HEK293 (cell line): ENCODE data around the gene DCAF6.

ENCODE experiments used
- CTCF ChIA-PET: fragments of 350-600 bp; formaldehyde crosslinking; extraction: SDS; loops from one replicate; lab custom pipeline; 2021; ENCODE audit warnings: antibody characterized with exemption; lab: Yijun Ruan, JAX
- POLR2A ChIA-PET: fragments of 300-600 bp; formaldehyde crosslinking; extraction: SDS; loops from one replicate; lab custom pipeline; 2020; ENCODE audit warnings: antibody characterized with exemption, inconsistent platforms; lab: Yijun Ruan, JAX
- H3K27ac ChIP-seq: fragments of 200-500 bp; sonication (Bioruptor generic); 2 replicates; pipeline ENCODE4 v1.5.1; 2014; ENCODE audit warnings: low read depth, low read length, control low read depth, inconsistent platforms; ENCODE audit errors: extremely low read depth
- H3K36me3 ChIP-seq, 2 experiments: fragments of 200-500 bp in 1 of 2; sonication (Bioruptor generic) in 1 of 2; 1 replicate in 1 of 2; 2 replicates in 1 of 2; pipeline ENCODE4 v1.5.1; 2014 to 2017; ENCODE audit warnings: inconsistent platforms in 2 of 2, low read length in 2 of 2; ENCODE audit not compliant: control insufficient read depth in 2 of 2, insufficient read depth in 1 of 2
- H3K4me1 ChIP-seq: fragments of 200-500 bp; sonication (Bioruptor generic); 2 replicates; pipeline ENCODE4 v1.5.1; 2014; ENCODE audit warnings: mild to moderate bottlenecking, low read length, inconsistent platforms; ENCODE audit not compliant: control insufficient read depth, insufficient read depth
- H3K4me3 ChIP-seq: 2 replicates; pipeline ENCODE4 v1.5.1; 2011; ENCODE audit warnings: low read depth, mild to moderate bottlenecking, control low read depth, low read length, moderate library complexity
- H3K9me3 ChIP-seq: fragments of 200-500 bp; sonication (Bioruptor generic); 2 replicates; pipeline ENCODE4 v1.5.1; 2014; ENCODE audit warnings: low read depth, low read length, inconsistent platforms; ENCODE audit not compliant: control insufficient read depth, insufficient read depth
- BCL11A ChIP-seq: fragments of 450-650 bp; formaldehyde crosslinking; IDR thresholded peaks from 2 replicates; pipeline ENCODE4 v1.5.1; 2016; ENCODE audit warnings: low read depth, missing biosample characterization, missing genetic modification characterization
- GLI2 ChIP-seq: fragments of 450-650 bp; formaldehyde crosslinking; IDR thresholded peaks from 2 replicates; pipeline ENCODE4; 2017; ENCODE audit warnings: missing biosample characterization, missing genetic modification characterization, low read depth, borderline replicate concordance
- GLIS2 ChIP-seq: fragments of 450-650 bp; formaldehyde crosslinking; IDR thresholded peaks from 2 replicates; pipeline ENCODE4 v1.5.1; 2016; ENCODE audit warnings: missing biosample characterization, missing genetic modification characterization
- KLF1 ChIP-seq: fragments of 450-650 bp; formaldehyde crosslinking; IDR thresholded peaks from 2 replicates; pipeline ENCODE4 v1.5.1; 2016; ENCODE audit warnings: missing biosample characterization, missing genetic modification characterization
- KLF10 ChIP-seq: fragments of 450-650 bp; IDR thresholded peaks from 2 replicates; pipeline ENCODE4 v1.5.1; 2018; ENCODE audit warnings: missing biosample characterization, mild to moderate bottlenecking, missing genetic modification characterization
- KLF16 ChIP-seq: fragments of 450-650 bp; formaldehyde crosslinking; IDR thresholded peaks from 2 replicates; pipeline ENCODE4 v1.5.1; 2017; ENCODE audit warnings: missing biosample characterization, missing genetic modification characterization
- RBAK ChIP-seq: fragments of 450-650 bp; formaldehyde crosslinking; IDR thresholded peaks from 2 replicates; pipeline ENCODE4 v1.5.1; 2016; ENCODE audit warnings: missing biosample characterization, missing genetic modification characterization
- SCRT1 ChIP-seq: fragments of 450-650 bp; formaldehyde crosslinking; IDR thresholded peaks from 2 replicates; pipeline ENCODE4 v1.5.1; 2016; ENCODE audit warnings: missing biosample characterization, missing genetic modification characterization, borderline replicate concordance
- SP3 ChIP-seq: fragments of 450-650 bp; formaldehyde crosslinking; IDR thresholded peaks from 2 replicates; pipeline ENCODE4 v1.5.1; 2016; ENCODE audit warnings: missing biosample characterization, missing genetic modification characterization
- YY1 ChIP-seq: fragments of 450-650 bp; formaldehyde crosslinking; IDR thresholded peaks from 2 replicates; pipeline ENCODE4 v1.5.1; 2018; ENCODE audit warnings: missing biosample characterization, missing genetic modification characterization
- ZBTB17 ChIP-seq: fragments of 450-650 bp; formaldehyde crosslinking; IDR thresholded peaks from 2 replicates; pipeline ENCODE4 v1.5.1; 2016; ENCODE audit warnings: missing biosample characterization, missing genetic modification characterization
- ZBTB8A ChIP-seq: fragments of 450-650 bp; formaldehyde crosslinking; IDR thresholded peaks from 2 replicates; pipeline ENCODE4 v1.5.1; 2016; ENCODE audit warnings: missing biosample characterization, missing genetic modification characterization
- ZEB2 ChIP-seq: fragments of 450-650 bp; formaldehyde crosslinking; IDR thresholded peaks from 2 replicates; pipeline ENCODE4 v1.5.1; 2016; ENCODE audit warnings: missing biosample characterization, missing genetic modification characterization
- ZFP41 ChIP-seq: fragments of 450-650 bp; formaldehyde crosslinking; IDR thresholded peaks from 2 replicates; pipeline ENCODE4 v1.5.1; 2016; ENCODE audit warnings: missing biosample characterization, missing genetic modification characterization, borderline replicate concordance
- ZIC2 ChIP-seq: fragments of 450-650 bp; formaldehyde crosslinking; IDR thresholded peaks from 2 replicates; pipeline ENCODE4 v1.5.1; 2016; ENCODE audit warnings: missing biosample characterization, missing genetic modification characterization
- ZNF292 ChIP-seq: fragments of 450-650 bp; formaldehyde crosslinking; IDR thresholded peaks from 2 replicates; pipeline ENCODE4 v1.5.1; 2016; ENCODE audit warnings: low read depth, missing biosample characterization, missing genetic modification characterization, borderline replicate concordance
- ZNF335 ChIP-seq: fragments of 450-650 bp; formaldehyde crosslinking; conservative IDR thresholded peaks from 2 replicates; pipeline ENCODE4 v1.5.1; 2016; ENCODE audit warnings: missing biosample characterization, missing genetic modification characterization
- ZNF341 ChIP-seq: fragments of 450-650 bp; formaldehyde crosslinking; IDR thresholded peaks from 2 replicates; pipeline ENCODE4; 2016; ENCODE audit warnings: low read depth, missing biosample characterization, missing genetic modification characterization
- ZNF561 ChIP-seq: fragments of 450-650 bp; IDR thresholded peaks from 2 replicates; pipeline ENCODE4 v1.5.1; 2018; ENCODE audit warnings: missing biosample characterization, missing genetic modification characterization, borderline replicate concordance
- ZNF571 ChIP-seq: fragments of 450-650 bp; formaldehyde crosslinking; IDR thresholded peaks from 2 replicates; pipeline ENCODE4 v1.5.0; 2017; ENCODE audit warnings: missing biosample characterization, missing genetic modification characterization
- ZNF660 ChIP-seq: fragments of 450-650 bp; IDR thresholded peaks from 2 replicates; pipeline ENCODE4 v1.5.1; 2018; ENCODE audit warnings: missing biosample characterization, mild to moderate bottlenecking, missing genetic modification characterization
- ZNF664 ChIP-seq: fragments of 450-650 bp; formaldehyde crosslinking; IDR thresholded peaks from 2 replicates; pipeline ENCODE4 v1.5.1; 2016; ENCODE audit warnings: missing biosample characterization, missing genetic modification characterization
- ZNF677 ChIP-seq: fragments of 450-650 bp; IDR thresholded peaks from 2 replicates; pipeline ENCODE4 v1.5.0; 2018; ENCODE audit warnings: missing biosample characterization, mild to moderate bottlenecking, missing genetic modification characterization, moderate library complexity
- ZNF701 ChIP-seq: fragments of 450-650 bp; formaldehyde crosslinking; IDR thresholded peaks from 2 replicates; pipeline ENCODE4 v1.5.1; 2016; ENCODE audit warnings: missing biosample characterization, missing genetic modification characterization
- ZNF792 ChIP-seq: fragments of 450-650 bp; formaldehyde crosslinking; IDR thresholded peaks from 2 replicates; pipeline ENCODE4 v1.5.1; 2016; ENCODE audit warnings: missing biosample characterization, missing genetic modification characterization
- ZNF837 ChIP-seq: fragments of 450-650 bp; formaldehyde crosslinking; IDR thresholded peaks from 2 replicates; pipeline ENCODE4 v1.5.1; 2016; ENCODE audit warnings: missing biosample characterization, missing genetic modification characterization
- TF ChIP-seq, protein P1 (sequence below): fragments of 450-650 bp; formaldehyde crosslinking; IDR thresholded peaks from 2 replicates; pipeline ENCODE4 v1.5.1; 2016; ENCODE audit warnings: missing biosample characterization, missing genetic modification characterization
- TF ChIP-seq, protein P2 (sequence below): fragments of 450-650 bp; formaldehyde crosslinking; IDR thresholded peaks from 2 replicates; pipeline ENCODE4 v1.5.1; 2017; ENCODE audit warnings: missing biosample characterization, missing genetic modification characterization
- TF ChIP-seq, protein P3 (sequence below): fragments of 450-650 bp; formaldehyde crosslinking; IDR thresholded peaks from 2 replicates; pipeline ENCODE4 v1.5.1; 2016; ENCODE audit warnings: missing biosample characterization, missing genetic modification characterization
- TF ChIP-seq, protein P4 (sequence below): fragments of 450-650 bp; formaldehyde crosslinking; optimal IDR thresholded peaks from 2 replicates; pipeline ENCODE3; 2016; ENCODE audit warnings: missing biosample characterization, mild to moderate bottlenecking, missing genetic modification characterization

The DCAF6 gene

DNA sequence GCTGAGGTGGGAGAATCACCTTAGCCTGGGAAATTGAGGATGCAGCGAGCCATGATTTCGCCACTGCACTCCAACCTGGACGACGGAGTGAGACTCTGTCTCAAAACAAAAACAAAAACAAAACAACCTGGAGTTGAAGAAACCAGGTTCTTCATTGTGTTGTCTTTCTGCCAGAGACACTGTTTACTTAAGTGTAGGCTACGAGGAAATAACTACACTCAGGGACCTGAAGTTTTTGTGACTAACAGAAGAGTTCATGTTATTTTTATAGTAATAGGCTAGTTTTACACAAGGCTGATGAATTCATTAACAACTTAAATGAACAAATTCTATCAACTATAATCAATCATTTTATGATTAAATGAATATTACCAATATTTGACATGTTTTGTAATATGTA is 98.9 kb downstream of the DCAF6 start:
- CTCF ChIA-PET = no interaction called here
- no peak overlapping the region for H3K27ac ChIP-seq

DNA sequence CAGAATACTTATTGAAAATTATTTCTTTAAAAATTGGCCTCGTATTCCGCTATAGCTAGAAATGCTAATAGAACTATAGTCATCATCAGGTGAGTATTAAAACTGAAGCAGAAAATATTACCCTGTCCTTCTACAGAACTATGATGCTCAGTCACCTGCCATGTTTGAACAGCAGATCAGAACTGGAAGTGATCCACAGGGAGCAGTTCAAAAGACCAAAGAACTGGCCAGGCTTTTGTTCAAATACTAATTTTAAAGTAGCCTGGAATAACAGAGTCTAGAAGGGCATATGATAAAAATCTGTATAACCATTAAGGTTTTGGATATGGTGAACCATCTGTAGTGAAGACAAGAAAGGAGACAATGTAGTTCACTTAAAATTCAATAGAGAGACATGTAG is 105.9 kb downstream of the DCAF6 start:
- POLR2A ChIA-PET = no interaction called here
- Histone ChIP-seq H3K27ac (no peak overlapping the region), H3K9me3 (no peaks in the 10 kb centered on the region), H3K36me3 (peaks cover 0 to 35% of the 10 kb centered on the region in 2 experiments; a peak in 2 of 3 replicates), H3K4me3 (no peak overlapping the region), H3K4me1 (no peaks in the 10 kb centered on the region)
- TF ChIP-seq ZNF792 = no peak
- TF ChIP-seq, protein P1, sequence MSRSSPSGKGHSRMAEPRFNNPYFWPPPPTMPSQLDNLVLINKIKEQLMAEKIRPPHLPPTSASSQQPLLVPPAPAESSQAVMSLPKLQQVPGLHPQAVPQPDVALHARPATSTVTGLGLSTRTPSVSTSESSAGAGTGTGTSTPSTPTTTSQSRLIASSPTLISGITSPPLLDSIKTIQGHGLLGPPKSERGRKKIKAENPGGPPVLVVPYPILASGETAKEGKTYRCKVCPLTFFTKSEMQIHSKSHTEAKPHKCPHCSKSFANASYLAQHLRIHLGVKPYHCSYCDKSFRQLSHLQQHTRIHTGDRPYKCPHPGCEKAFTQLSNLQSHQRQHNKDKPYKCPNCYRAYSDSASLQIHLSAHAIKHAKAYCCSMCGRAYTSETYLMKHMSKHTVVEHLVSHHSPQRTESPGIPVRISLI = no peak
- TF ChIP-seq KLF1 (tag by site-specific recombination) = no peak
- TF ChIP-seq ZNF664 (tag by site-specific recombination) = no peak
- TF ChIP-seq ZNF561 (tag by site-specific recombination) = no peak
- no peak for TF ChIP-seq ZIC2 (tag by site-specific recombination)
- CTCF ChIA-PET = no interaction called here

More for the DNA sequence above, 98.9 kb downstream of the DCAF6 start:
- Histone ChIP-seq H3K9me3 (no peaks in the 10 kb centered on the region), H3K36me3 (no peaks in the 10 kb centered on the region), H3K4me1 (no peaks in the 10 kb centered on the region), H3K4me3 (no peak overlapping the region)
- POLR2A ChIA-PET = no interaction called here
- no peak for TF ChIP-seq ZFP41 (tag by site-specific recombination)
- TF ChIP-seq ZNF571 (tag by site-specific recombination) = no peak
- TF ChIP-seq BCL11A (tag by site-specific recombination) = no peak
- TF ChIP-seq SP3 (tag by site-specific recombination) = no peak
- no peak for TF ChIP-seq RBAK (tag by site-specific recombination)
- no peak for TF ChIP-seq ZNF677 (tag by site-specific recombination)
- TF ChIP-seq ZBTB8A (tag by site-specific recombination) = no peak
- no peak for TF ChIP-seq ZNF341
- no peak for TF ChIP-seq GLI2
- TF ChIP-seq ZBTB17 = no peak

DNA sequence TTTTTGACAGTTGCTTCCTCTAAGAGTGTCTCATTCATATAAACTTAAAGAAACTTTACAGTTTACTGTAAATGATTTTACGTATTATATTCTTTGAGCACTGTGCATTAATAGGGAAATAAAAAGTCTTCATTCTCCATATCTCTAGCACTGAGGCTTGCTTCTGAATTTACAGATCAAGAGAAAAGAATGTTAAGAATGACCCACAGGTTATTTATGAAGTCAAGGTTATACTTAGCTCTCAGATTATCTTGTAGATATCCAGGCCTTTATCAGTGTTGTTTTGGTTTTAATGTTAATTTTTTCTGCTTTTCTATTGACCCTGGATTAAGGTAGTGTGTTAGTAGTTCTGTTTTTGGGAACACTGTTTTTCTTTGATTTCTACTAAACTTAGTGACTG is 108.8 kb downstream of the DCAF6 start:
- TF ChIP-seq ZNF660 (tag by site-specific recombination) (no peak), ZNF701 (tag by site-specific recombination) (no peak), ZNF292 (tag by site-specific recombination) (no peak), ZNF792 (no peak), ZNF837 (no peak), ZNF335 (tag by site-specific recombination) (no peak), ZEB2 (no peak), ZBTB8A (tag by site-specific recombination) (no peak), GLIS2 (no peak), GLI2 (no peak), YY1 (no peak), SCRT1 (tag by site-specific recombination) (no peak), KLF10 (tag by site-specific recombination) (no peak), KLF16 (tag by site-specific recombination) (no peak)
- TF ChIP-seq, protein P2, sequence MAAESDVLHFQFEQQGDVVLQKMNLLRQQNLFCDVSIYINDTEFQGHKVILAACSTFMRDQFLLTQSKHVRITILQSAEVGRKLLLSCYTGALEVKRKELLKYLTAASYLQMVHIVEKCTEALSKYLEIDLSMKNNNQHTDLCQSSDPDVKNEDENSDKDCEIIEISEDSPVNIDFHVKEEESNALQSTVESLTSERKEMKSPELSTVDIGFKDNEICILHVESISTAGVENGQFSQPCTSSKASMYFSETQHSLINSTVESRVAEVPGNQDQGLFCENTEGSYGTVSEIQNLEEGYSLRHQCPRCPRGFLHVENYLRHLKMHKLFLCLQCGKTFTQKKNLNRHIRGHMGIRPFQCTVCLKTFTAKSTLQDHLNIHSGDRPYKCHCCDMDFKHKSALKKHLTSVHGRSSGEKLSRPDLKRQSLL = no peak
- TF ChIP-seq, protein P3, sequence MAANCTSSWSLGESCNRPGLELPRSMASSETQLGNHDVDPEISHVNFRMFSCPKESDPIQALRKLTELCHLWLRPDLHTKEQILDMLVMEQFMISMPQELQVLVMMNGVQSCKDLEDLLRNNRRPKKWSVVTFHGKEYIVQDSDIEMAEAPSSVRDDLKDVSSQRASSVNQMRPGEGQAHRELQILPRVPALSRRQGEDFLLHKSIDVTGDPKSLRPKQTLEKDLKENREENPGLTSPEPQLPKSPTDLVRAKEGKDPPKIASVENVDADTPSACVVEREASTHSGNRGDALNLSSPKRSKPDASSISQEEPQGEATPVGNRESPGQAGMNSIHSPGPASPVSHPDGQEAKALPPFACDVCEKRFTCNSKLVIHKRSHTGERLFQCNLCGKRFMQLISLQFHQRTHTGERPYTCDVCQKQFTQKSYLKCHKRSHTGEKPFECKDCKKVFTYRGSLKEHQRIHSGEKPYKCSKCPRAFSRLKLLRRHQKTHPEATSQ = no peak
- TF ChIP-seq, protein P4, sequence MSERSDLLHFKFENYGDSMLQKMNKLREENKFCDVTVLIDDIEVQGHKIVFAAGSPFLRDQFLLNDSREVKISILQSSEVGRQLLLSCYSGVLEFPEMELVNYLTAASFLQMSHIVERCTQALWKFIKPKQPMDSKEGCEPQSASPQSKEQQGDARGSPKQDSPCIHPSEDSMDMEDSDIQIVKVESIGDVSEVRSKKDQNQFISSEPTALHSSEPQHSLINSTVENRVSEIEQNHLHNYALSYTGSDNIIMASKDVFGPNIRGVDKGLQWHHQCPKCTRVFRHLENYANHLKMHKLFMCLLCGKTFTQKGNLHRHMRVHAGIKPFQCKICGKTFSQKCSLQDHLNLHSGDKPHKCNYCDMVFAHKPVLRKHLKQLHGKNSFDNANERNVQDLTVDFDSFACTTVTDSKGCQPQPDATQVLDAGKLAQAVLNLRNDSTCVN (tag by site-specific recombination) = no peak
- TF ChIP-seq, all 188 proteins: peak for 0
- Histone ChIP-seq H3K9me3 (no peaks in the 10 kb centered on the region), H3K36me3 (peaks cover 0 to 39% of the 10 kb centered on the region in 2 experiments; a peak in 2 of 3 replicates), H3K27ac (no peak overlapping the region), H3K4me1 (no peaks in the 10 kb centered on the region), H3K4me3 (no peak overlapping the region)
- ChIA-PET CTCF (interaction anchor here (3.3 kb wide), 1 partner anchor 38 kb away, joined by 14 read pairs; no protein-coding TSS in a partner anchor), POLR2A (no interaction called here)
